Stomach (tissue), 4 donors: Measurements from ENCODE around the gene EVX1.

Experiments used
- POLR2AphosphoS5 ChIP-seq, 3 donors: sonication (generic); formaldehyde crosslinking; IDR thresholded peaks; one replicate each; pipeline ENCODE4 v1.6.1; 2016; ENCODE audit warnings: antibody characterized with exemption in 3 of 3
- TF ChIP-seq, protein P1 (sequence below), 7 experiments: fragments of 450-650 bp in 4 of 7; fragments of 200-600 bp in 3 of 7; sonication (generic) in 3 of 7; IDR thresholded peaks; one replicate each; pipeline ENCODE4 v1.5.1; 2016 to 2019; ENCODE audit warnings: antibody characterized with exemption in 7 of 7, control low read depth in 2 of 7, mild to moderate bottlenecking in 1 of 7

DNA sequence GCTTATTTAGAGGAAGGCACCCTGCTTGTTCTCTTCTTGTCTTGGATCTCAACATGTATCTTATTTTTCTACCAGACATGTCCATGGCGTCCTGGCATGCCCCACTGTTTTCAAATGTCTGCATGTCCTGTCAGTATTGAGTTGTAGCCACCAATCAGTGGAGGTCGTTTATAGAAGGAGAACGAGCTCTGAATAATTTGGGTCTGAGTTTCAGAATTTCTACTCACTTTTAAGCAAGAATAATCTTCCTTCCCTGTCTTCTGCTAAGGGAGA is 39.8 kb upstream of the EVX1 start:
- TF ChIP-seq, protein P1, sequence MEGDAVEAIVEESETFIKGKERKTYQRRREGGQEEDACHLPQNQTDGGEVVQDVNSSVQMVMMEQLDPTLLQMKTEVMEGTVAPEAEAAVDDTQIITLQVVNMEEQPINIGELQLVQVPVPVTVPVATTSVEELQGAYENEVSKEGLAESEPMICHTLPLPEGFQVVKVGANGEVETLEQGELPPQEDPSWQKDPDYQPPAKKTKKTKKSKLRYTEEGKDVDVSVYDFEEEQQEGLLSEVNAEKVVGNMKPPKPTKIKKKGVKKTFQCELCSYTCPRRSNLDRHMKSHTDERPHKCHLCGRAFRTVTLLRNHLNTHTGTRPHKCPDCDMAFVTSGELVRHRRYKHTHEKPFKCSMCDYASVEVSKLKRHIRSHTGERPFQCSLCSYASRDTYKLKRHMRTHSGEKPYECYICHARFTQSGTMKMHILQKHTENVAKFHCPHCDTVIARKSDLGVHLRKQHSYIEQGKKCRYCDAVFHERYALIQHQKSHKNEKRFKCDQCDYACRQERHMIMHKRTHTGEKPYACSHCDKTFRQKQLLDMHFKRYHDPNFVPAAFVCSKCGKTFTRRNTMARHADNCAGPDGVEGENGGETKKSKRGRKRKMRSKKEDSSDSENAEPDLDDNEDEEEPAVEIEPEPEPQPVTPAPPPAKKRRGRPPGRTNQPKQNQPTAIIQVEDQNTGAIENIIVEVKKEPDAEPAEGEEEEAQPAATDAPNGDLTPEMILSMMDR (IDR thresholded peaks at IDR 0.05), result no peak
- no peak for TF ChIP-seq POLR2AphosphoS5 (IDR thresholded peaks at IDR 0.05)
